Effector memory CD4-positive, alpha-beta T cell (primary cell): ENCODE results near the gene GNAS-AS1.

ENCODE experiments used
- DNase-seq, 3 donors: peaks; one replicate each; pipeline ENCODE4 v3.0.0-alpha.2; 2020
- H3K27ac ChIP-seq: 2 replicates; pipeline ENCODE4 v1.7.0; 2013; ENCODE audit warnings: mild to moderate bottlenecking, low read length, moderate library complexity; ENCODE audit not compliant: insufficient read depth, poor library complexity, severe bottlenecking
- H3K27me3 ChIP-seq: replicated peaks from 2 replicates; pipeline ENCODE4 v1.7.0; 2013; ENCODE audit warnings: mild to moderate bottlenecking, low read length; ENCODE audit not compliant: insufficient read depth, control insufficient read depth, poor library complexity, severe bottlenecking
- H3K36me3 ChIP-seq: 2 replicates; pipeline ENCODE4 v1.7.0; 2013; ENCODE audit warnings: mild to moderate bottlenecking, low read length, moderate library complexity; ENCODE audit not compliant: control insufficient read depth, insufficient read depth
- H3K4me1 ChIP-seq: 2 replicates; pipeline ENCODE4 v1.7.0; 2013; ENCODE audit warnings: low read length, mild to moderate bottlenecking; ENCODE audit not compliant: control insufficient read depth, insufficient read depth, poor library complexity, severe bottlenecking
- H3K4me3 ChIP-seq: 2 replicates; pipeline ENCODE4 v1.7.0; 2013; ENCODE audit warnings: low read length, low read depth, mild to moderate bottlenecking; ENCODE audit not compliant: insufficient read depth, poor library complexity, severe bottlenecking
- H3K9me3 ChIP-seq: 2 replicates; pipeline ENCODE4 v1.7.0; 2013; ENCODE audit warnings: mild to moderate bottlenecking, low read length, moderate library complexity; ENCODE audit not compliant: control insufficient read depth

The GNAS-AS1 gene

DNA sequence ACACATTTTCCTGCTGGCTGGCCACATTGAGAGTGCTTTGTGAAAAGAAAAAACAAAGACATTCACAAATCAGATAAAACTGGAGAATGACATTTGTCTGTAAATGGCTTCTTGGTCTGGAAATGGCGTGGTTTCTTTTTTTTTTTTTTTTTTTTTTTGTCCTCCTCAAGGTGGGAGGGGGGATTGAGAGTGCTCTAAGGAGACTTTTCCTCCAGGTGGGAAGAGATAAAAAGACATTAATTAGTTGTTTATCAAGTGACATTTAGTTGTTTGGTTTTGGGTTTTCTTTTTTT lies 42.2 kb upstream of the GNAS-AS1 start:
- Histone ChIP-seq H3K9me3 (no peaks in the 10 kb centered on the region), H3K4me3 (peak overlapping the region; percentile 93), H3K27ac (peak overlapping the region; percentile 90), H3K27me3 (no peaks in the 10 kb centered on the region), H3K4me1 (peaks cover 29% of the 10 kb centered on the region), H3K36me3 (peaks cover 6% of the 10 kb centered on the region)
- DNase-seq = no peak

- Histone ChIP-seq H3K4me1 (peaks cover 29% of the 10 kb centered on the region), H3K27me3 (no peaks in the 10 kb centered on the region), H3K27ac (peak overlapping the region; percentile 90), H3K36me3 (peaks cover 6% of the 10 kb centered on the region), H3K4me3 (peak overlapping the region; percentile 93), H3K9me3 (no peaks in the 10 kb centered on the region)
- DNase-seq = peak; percentile 58 to 63 (median 59)
Observed at GRCh38 chr20:58892141-58892931, 41.6 kb upstream of the GNAS-AS1 start.

- Histone ChIP-seq H3K36me3 (peaks cover 6% of the 10 kb centered on the region), H3K9me3 (no peaks in the 10 kb centered on the region), H3K27me3 (no peaks in the 10 kb centered on the region), H3K4me1 (peaks cover 29% of the 10 kb centered on the region), H3K4me3 (peak overlapping the region; percentile 93), H3K27ac (peak overlapping the region; percentile 90)
- peak; percentile 10 to 27 (median 11) for DNase-seq
Observed at GRCh38 chr20:58891718-58892140, 41.0 kb upstream of the GNAS-AS1 start.

GRCh38 chr20:58891086-58891717 lies 40.5 kb upstream of the GNAS-AS1 start:
- Histone ChIP-seq H3K4me3 (peak overlapping the region; percentile 73), H3K27ac (peak overlapping the region; percentile 90), H3K27me3 (no peaks in the 10 kb centered on the region), H3K4me1 (peaks cover 29% of the 10 kb centered on the region), H3K9me3 (no peaks in the 10 kb centered on the region), H3K36me3 (peaks cover 2% of the 10 kb centered on the region)
- peak; percentile 61 to 69 (median 63) for DNase-seq

- peak; percentile 31 to 56 (median 41) for DNase-seq
- Histone ChIP-seq H3K27me3 (no peaks in the 10 kb centered on the region), H3K27ac (peak overlapping the region; percentile 83), H3K4me3 (peak overlapping the region; percentile 73), H3K4me1 (peaks cover 25% of the 10 kb centered on the region), H3K36me3 (no peaks in the 10 kb centered on the region), H3K9me3 (no peaks in the 10 kb centered on the region)
Observed at GRCh38 chr20:58890518-58891085, 39.9 kb upstream of the GNAS-AS1 start.

- H3K27ac ChIP-seq = peak overlapping the region; percentile 83
- no peaks in the 10 kb centered on the region for H3K9me3 ChIP-seq
- H3K27me3 ChIP-seq = no peaks in the 10 kb centered on the region
- H3K36me3 ChIP-seq = no peaks in the 10 kb centered on the region
- peaks cover 20% of the 10 kb centered on the region for H3K4me1 ChIP-seq
- DNase-seq = no peak
- H3K4me3 ChIP-seq = peak overlapping the region; percentile 73
Observed at GRCh38 chr20:58889798-58890517, 39.3 kb upstream of the GNAS-AS1 start.

DNA sequence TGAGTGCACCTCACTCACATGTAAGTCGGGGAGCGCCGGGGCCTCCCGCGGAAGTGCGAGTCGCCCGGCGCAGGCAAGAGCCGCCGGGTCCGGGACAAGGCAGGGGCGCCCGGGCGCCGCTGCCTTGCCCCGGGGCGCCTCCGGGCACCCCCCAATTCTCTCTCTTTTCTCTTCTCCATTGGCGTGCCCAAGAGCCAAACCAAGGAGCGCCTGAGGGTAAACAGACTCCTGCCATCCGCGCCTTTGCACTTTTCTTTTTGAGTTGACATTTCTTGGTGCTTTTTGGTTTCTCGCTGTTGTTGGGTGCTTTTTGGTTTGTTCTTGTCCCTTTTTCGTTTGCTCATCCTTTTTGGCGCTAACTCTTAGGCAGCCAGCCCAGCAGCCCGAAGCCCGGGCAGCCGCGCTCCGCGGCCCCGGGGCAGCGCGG lies 38.6 kb upstream of the GNAS-AS1 start:
- H3K9me3 ChIP-seq = no peaks in the 10 kb centered on the region
- H3K4me1 ChIP-seq = peaks cover 15% of the 10 kb centered on the region
- peak overlapping the region; percentile 83 for H3K27ac ChIP-seq
- DNase-seq = no peak
- no peaks in the 10 kb centered on the region for H3K36me3 ChIP-seq
- peak overlapping the region; percentile 73 for H3K4me3 ChIP-seq
- H3K27me3 ChIP-seq = no peaks in the 10 kb centered on the region

DNA sequence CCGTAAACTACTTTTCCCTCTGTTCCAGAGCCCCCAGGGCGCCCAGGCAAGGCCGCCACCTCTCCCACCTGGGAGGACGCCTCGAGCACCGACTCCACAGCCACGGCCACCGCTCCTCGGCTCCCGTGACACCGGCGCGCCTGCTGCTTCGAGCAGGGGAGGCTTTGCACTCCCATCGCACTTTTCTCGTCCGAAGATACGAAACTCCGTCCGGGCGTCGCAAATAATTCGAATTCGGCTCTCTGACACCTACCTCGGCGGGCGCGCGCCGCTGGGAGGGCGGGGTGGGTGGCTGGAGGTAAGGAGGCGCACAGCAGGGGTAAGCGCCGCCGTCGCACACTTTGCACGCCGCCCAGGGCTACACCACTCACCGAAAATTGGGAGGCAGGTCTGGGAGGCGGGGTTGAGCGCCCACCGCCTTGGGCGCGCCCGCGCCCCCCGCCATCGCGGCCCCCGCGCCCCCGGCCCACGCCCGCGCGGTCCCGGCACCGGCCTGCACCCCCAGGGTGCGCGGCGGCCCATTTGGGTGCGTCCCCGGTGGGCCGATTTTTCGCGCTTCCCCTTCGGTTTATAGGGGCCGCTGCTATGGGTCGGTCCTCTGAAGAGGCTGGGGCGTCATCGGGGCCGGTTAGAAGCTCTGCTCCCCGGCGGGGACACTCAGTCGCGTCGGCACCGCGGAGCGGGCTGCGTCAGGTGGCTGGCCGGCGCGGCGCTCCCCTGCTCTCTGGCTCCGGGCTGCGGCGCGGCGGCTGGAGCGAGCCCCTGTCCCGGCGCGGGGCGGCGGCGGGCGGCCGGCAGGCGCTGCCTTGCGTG lies 38.0 kb upstream of the GNAS-AS1 start:
- Histone ChIP-seq H3K9me3 (no peaks in the 10 kb centered on the region), H3K36me3 (no peaks in the 10 kb centered on the region), H3K27ac (peak overlapping the region; percentile 83), H3K4me1 (peaks cover 9% of the 10 kb centered on the region), H3K27me3 (no peaks in the 10 kb centered on the region), H3K4me3 (peak overlapping the region; percentile 73)
- peak; percentile 72 to 78 (median 76) for DNase-seq

GRCh38 chr20:58888103-58888502 lies 37.4 kb upstream of the GNAS-AS1 start:
- Histone ChIP-seq H3K4me1 (peaks cover 2% of the 10 kb centered on the region), H3K27me3 (no peaks in the 10 kb centered on the region), H3K9me3 (no peaks in the 10 kb centered on the region), H3K36me3 (no peaks in the 10 kb centered on the region), H3K27ac (peak overlapping the region; percentile 62), H3K4me3 (peak overlapping the region; percentile 69)
- no peak for DNase-seq
